ENCODE results near the gene VEZF1.
A peak's percentile ranks its signal among the peaks of the same experiment; 100 is the strongest.

Gene VEZF1

GRCh38 chr17:57953219-57953618, 34.8 kb downstream of the VEZF1 start:
- DNase-seq (ENCODE audit: low spot score), result no peak

GRCh38 chr17:57949649-57950048, 38.4 kb downstream of the VEZF1 start:
- no peak for DNase-seq (ENCODE audit: low spot score)

- no peak for DNase-seq (ENCODE audit: low spot score)
These were observed 39.3 kb downstream of the VEZF1 start for GRCh38 chr17:57948555-57949420.

- DNase-seq (ENCODE audit: low spot score), result no peak
These were observed 39.9 kb downstream of the VEZF1 start for GRCh38 chr17:57948169-57948554.

GRCh38 chr17:57947369-57947768, 40.7 kb downstream of the VEZF1 start:
- no peak for DNase-seq (ENCODE audit: low spot score)

- DNase-seq (ENCODE audit: low spot score), result peak; percentile 80
These were observed 41.2 kb downstream of the VEZF1 start for GRCh38 chr17:57946798-57947358.

GRCh38 chr17:57945996-57946797, 41.9 kb downstream of the VEZF1 start:
- no peak for DNase-seq (ENCODE audit: low spot score)

- no peak for DNase-seq (ENCODE audit: low spot score)
These were observed 43.1 kb downstream of the VEZF1 start for GRCh38 chr17:57944908-57945307.

- no peak for DNase-seq (ENCODE audit: low spot score)
These were observed 44.4 kb downstream of the VEZF1 start for GRCh38 chr17:57943645-57944044.

GRCh38 chr17:57943140-57943539, 44.9 kb downstream of the VEZF1 start:
- DNase-seq (ENCODE audit: low spot score), result no peak

- no peak for DNase-seq (ENCODE audit: low spot score)
These were observed 46.4 kb downstream of the VEZF1 start for GRCh38 chr17:57941384-57942370.

- peak; percentile 70 for DNase-seq (ENCODE audit: low spot score)
These were observed 47.3 kb downstream of the VEZF1 start for GRCh38 chr17:57940653-57941329.

GRCh38 chr17:57940231-57940630, 47.8 kb downstream of the VEZF1 start:
- DNase-seq (ENCODE audit: low spot score), result peak; percentile 35

- peak; percentile 90 for DNase-seq (ENCODE audit: low spot score)
These were observed 48.3 kb downstream of the VEZF1 start for GRCh38 chr17:57939797-57940196.

GRCh38 chr17:57938061-57938502, 50.0 kb downstream of the VEZF1 start:
- no peak for DNase-seq (ENCODE audit: low spot score)

GRCh38 chr17:57937492-57937891, 50.6 kb downstream of the VEZF1 start:
- DNase-seq (ENCODE audit: low spot score), result no peak

GRCh38 chr17:57935833-57936807, 51.9 kb downstream of the VEZF1 start:
- no peak for DNase-seq (ENCODE audit: low spot score)

- DNase-seq (ENCODE audit: low spot score), result no peak
These were observed 56.4 kb downstream of the VEZF1 start for GRCh38 chr17:57931488-57932137.

- no peak for DNase-seq (ENCODE audit: low spot score)
These were observed 57.8 kb downstream of the VEZF1 start for GRCh38 chr17:57930239-57930638.

Measured in germinal center (tissue), 1 donor.